ENCODE measurements around the gene MSH5. TPM values are rescaled to one million over a fixed set of nuclear protein-coding genes. Genes with fewer than 3 reads are reported as not detected.
A peak's percentile ranks its signal among the peaks of the same experiment; 100 is the strongest.

MSH5 gene
- total and polyA plus RNA-seq, 2 of the 13 experiments (the other 11 are each of a cell fraction or from before 2014, with no cell fraction given) = 10.2 to 38.7 TPM

- peak; percentile 64; the same call in 1 of the 2 replicates for TF ChIP-seq ZNF512 (CRISPR knock-in tag; IDR thresholded peaks at IDR 0.05)
- peak; percentile 79; the same call in 1 of the 2 replicates for TF ChIP-seq ZKSCAN8 (CRISPR knock-in tag; IDR thresholded peaks at IDR 0.05; ENCODE audit: borderline replicate concordance)
- TF ChIP-seq KDM6A (CRISPR knock-in tag; IDR thresholded peaks at IDR 0.05; ENCODE audit: low read depth) = no peak
- TF ChIP-seq HIVEP1 (CRISPR knock-in tag; IDR thresholded peaks at IDR 0.05) = peak; percentile 83
- TF ChIP-seq ATRX (CRISPR knock-in tag; IDR thresholded peaks at IDR 0.05; ENCODE audit: borderline replicate concordance) = no peak
- TF ChIP-seq ZNF83 (CRISPR knock-in tag; IDR thresholded peaks at IDR 0.05; ENCODE audit: borderline replicate concordance) = no peak; the same call in 1 of the 2 replicates
- TF ChIP-seq ZNF816 (CRISPR knock-in tag; IDR thresholded peaks at IDR 0.05; ENCODE audit: borderline replicate concordance) = peak; percentile 76
- peak; percentile 84; the same call in 1 of the 2 replicates for TF ChIP-seq ZC3H13 (CRISPR knock-in tag; IDR thresholded peaks at IDR 0.05)
- no peak for TF ChIP-seq ZNF598 (CRISPR knock-in tag; IDR thresholded peaks at IDR 0.05; ENCODE audit: borderline replicate concordance)
- TF ChIP-seq ZNF749 (CRISPR knock-in tag; IDR thresholded peaks at IDR 0.05; ENCODE audit: borderline replicate concordance) = peak; percentile 72; the same call in 1 of the 2 replicates
- TF ChIP-seq GABPA (IDR thresholded peaks at IDR 0.05; ENCODE audit: low read depth, low read length) = no peak
- peak; percentile 85 for TF ChIP-seq GABPA (CRISPR knock-in tag; IDR thresholded peaks at IDR 0.05; ENCODE audit: low read depth)
- TF ChIP-seq ZNF790 (CRISPR knock-in tag; IDR thresholded peaks at IDR 0.05; ENCODE audit: borderline replicate concordance) = no peak
- peak; percentile 63; the same call in 1 of the 2 replicates for TF ChIP-seq GATA4 (IDR thresholded peaks at IDR 0.05; ENCODE audit: borderline replicate concordance, low read depth)
- no peak for TF ChIP-seq PCBP2 (optimal IDR thresholded peaks at IDR 0.05; ENCODE audit: low read depth, low read length, poor library complexity, severe bottlenecking)
- no peak for TF ChIP-seq PRMT3 (CRISPR knock-in tag; IDR thresholded peaks at IDR 0.05; ENCODE audit: borderline replicate concordance, low read depth)
- peak; percentile 88 for TF ChIP-seq PHF20 (CRISPR knock-in tag; IDR thresholded peaks at IDR 0.05)
- TF ChIP-seq ZNF136 (CRISPR knock-in tag; IDR thresholded peaks at IDR 0.05; ENCODE audit: low read depth) = peak; percentile 77; the same call in 1 of the 2 replicates
- TF ChIP-seq SMAD9 (CRISPR knock-in tag; IDR thresholded peaks at IDR 0.05) = no peak
- no peak for TF ChIP-seq GTF3A (CRISPR knock-in tag; conservative IDR thresholded peaks at IDR 0.05)
- TF ChIP-seq HOXD1 (CRISPR knock-in tag; IDR thresholded peaks at IDR 0.05) = no peak
- TF ChIP-seq NR2F2 (IDR thresholded peaks at IDR 0.05; ENCODE audit: borderline replicate concordance, low read depth) = peak; percentile 53; the same call in 1 of the 2 replicates
- TF ChIP-seq IKZF5 (CRISPR knock-in tag; IDR thresholded peaks at IDR 0.05) = peak; percentile 90
- TF ChIP-seq ZNF451 (CRISPR knock-in tag; IDR thresholded peaks at IDR 0.05) = no peak
- TF ChIP-seq ZBTB49 (CRISPR knock-in tag; IDR thresholded peaks at IDR 0.05; ENCODE audit: borderline replicate concordance) = peak; percentile 14; the same call in 1 of the 2 replicates
Observed at GRCh38 chr6:31702819-31703716, 36.7 kb upstream of the MSH5 start, which contains the start of gene ABHD16A (continued).

Measured in HepG2 (cell line).